Tibial nerve (tissue), 4 donors: ENCODE results near the gene IFNA4. TPM values are rescaled to one million over a fixed set of nuclear protein-coding genes. Genes with fewer than 3 reads are reported as not detected.

Experiments used
- DNase-seq, 2 donors: peaks; one replicate each; pipeline ENCODE4 v3.0.0-alpha.2; 2019; ENCODE audit warnings: low spot score in 2 of 2
- H3K27ac ChIP-seq, 4 donors: fragments of 200-600 bp; sonication (generic) in 3 of 4; one replicate each; pipeline ENCODE4 v1.5.1; 2017 to 2019; ENCODE audit warnings: mild to moderate bottlenecking in 1 of 4
- H3K27me3 ChIP-seq, 2 donors: fragments of 200-600 bp; sonication (generic) in 1 of 2; one replicate each; pipeline versions ENCODE4 v1.5.1 to v1.6.0; 2017 to 2019
- H3K36me3 ChIP-seq, 3 donors: fragments of 200-600 bp; sonication (generic); one replicate each; pipeline ENCODE4 v1.5.1; 2018 to 2019
- H3K4me1 ChIP-seq, 4 donors: fragments of 200-600 bp; sonication (generic) in 3 of 4; one replicate each; pipeline ENCODE4 v1.5.1; 2017 to 2019
- H3K4me3 ChIP-seq, 4 donors: fragments of 200-600 bp; sonication (generic) in 3 of 4; one replicate each; pipeline ENCODE4 v1.5.1; 2017 to 2019; ENCODE audit warnings: mild to moderate bottlenecking in 1 of 4, moderate library complexity in 1 of 4
- H3K9me3 ChIP-seq, 4 donors: fragments of 200-600 bp; sonication (generic) in 3 of 4; one replicate each; pipeline ENCODE4 v1.5.1; 2017 to 2019
- CTCF ChIP-seq, 5 experiments: fragments of 200-600 bp in 3 of 5; fragments of 450-650 bp in 2 of 5; sonication (generic) in 3 of 5; IDR thresholded peaks; one replicate each; pipeline ENCODE4 v1.5.1; 2016 to 2019; ENCODE audit warnings: antibody characterized with exemption in 5 of 5, mild to moderate bottlenecking in 3 of 5, moderate library complexity in 2 of 5
- EP300 ChIP-seq, 2 donors: sonication (generic); formaldehyde crosslinking; IDR thresholded peaks; one replicate each; pipeline ENCODE4 v1.6.1; 2017; ENCODE audit warnings: antibody characterized with exemption in 2 of 2, mild to moderate bottlenecking in 1 of 2
- POLR2A ChIP-seq, 2 donors: fragments of 450-650 bp; IDR thresholded peaks; one replicate each; pipeline ENCODE4 v1.6.1; 2017; ENCODE audit warnings: antibody characterized with exemption in 2 of 2, mild to moderate bottlenecking in 2 of 2, moderate library complexity in 2 of 2
- WGBS, 2 donors: methylation state at CpG; one replicate each; pipeline ENCODE4 v1.1.5; 2018; 5-methylcytosine and 5-hydroxymethylcytosine counted together
- small RNA-seq: library from RNA; depleted of rRNA; stranded (forward); fragments of <200 nt; gene quantifications from one replicate; pipeline ENCODE3, GENCODE V24; 2016
- total RNA-seq, 4 donors: library from RNA; depleted of rRNA; stranded (reverse); fragments of >200 nt; gene quantifications; one replicate each; pipeline ENCODE4 v1.1.0, GENCODE V29; 2016

The IFNA4 gene
- total RNA-seq, 4 donors from 2014 or later = not detected

GRCh38 chr9:21144603-21145002 is 42.8 kb downstream of the IFNA4 start:
- no peak for DNase-seq
- Histone ChIP-seq H3K27me3 (no peaks in the 10 kb centered on the region), H3K4me3 (no peak overlapping the region), H3K36me3 (no peaks in the 10 kb centered on the region), H3K9me3 (peaks cover 0 to 11% (median 0%) of the 10 kb centered on the region in 4 donors), H3K4me1 (no peaks in the 10 kb centered on the region), H3K27ac (no peak overlapping the region)
- TF ChIP-seq EP300 (IDR thresholded peaks at IDR 0.05) (no peak), CTCF (IDR thresholded peaks at IDR 0.05) (no peak), POLR2A (IDR thresholded peaks at IDR 0.05) (no peak)
- 45 to 46% methylated on average over 1 of the region's 1 CpG for WGBS, 2 donors

- no peak for DNase-seq
- Histone ChIP-seq H3K9me3 (no peaks in the 10 kb centered on the region), H3K27ac (no peak within 1 kb of the TSS), H3K27me3 (no peaks in the 10 kb centered on the region), H3K36me3 (no peaks in the 10 kb centered on the region), H3K4me3 (no peak within 1 kb of the TSS), H3K4me1 (no peaks in the 10 kb centered on the region)
- 31 to 32% methylated on average over 1 of the region's 1 CpG for WGBS, 2 donors
- TF ChIP-seq CTCF (IDR thresholded peaks at IDR 0.05) (no peak), EP300 (IDR thresholded peaks at IDR 0.05) (no peak), POLR2A (IDR thresholded peaks at IDR 0.05) (no peak)
Observed at GRCh38 chr9:21141427-21141882, 45.9 kb downstream of the IFNA4 start, which contains the start of gene IFNW1. TSS of gene IFNW1 (minus strand) at chr9:21141832. CDS start at chr9:21141570, 262 bp downstream.

- WGBS, 2 donors = 2 to 92% methylated on average over 1 of the region's 1 CpG
- Histone ChIP-seq H3K27me3 (no peaks in the 10 kb centered on the region), H3K27ac (no peak overlapping the region), H3K36me3 (no peaks in the 10 kb centered on the region), H3K4me3 (no peak overlapping the region), H3K9me3 (no peaks in the 10 kb centered on the region), H3K4me1 (no peaks in the 10 kb centered on the region)
- DNase-seq = no peak
- no peak for TF ChIP-seq CTCF (IDR thresholded peaks at IDR 0.05)
Observed at GRCh38 chr9:21137020-21137419, 50.4 kb downstream of the IFNA4 start.

Small RNA genes within 50 kb of the gene (small RNA-seq; reads per million reads assigned to genes)
- not detected for gene RF00019

Other genes with a start within 250 kb of the IFNA4 start
- gene HACD4, start 155.9 kb downstream of the IFNA4 start, total RNA-seq = 1 to 10 TPM; 3.3 to 4.4 (median 3.9) TPM
- not detected for gene IFNB1, start 109.6 kb downstream of the IFNA4 start, total RNA-seq
- gene IFNW1, start 45.8 kb downstream of the IFNA4 start, total RNA-seq = not detected
- gene IFNA21, start 20.9 kb downstream of the IFNA4 start, total RNA-seq = not detected
- not detected for gene IFNA7, start 14.6 kb upstream of the IFNA4 start, total RNA-seq
- not detected for gene IFNA10, start 19.6 kb upstream of the IFNA4 start, total RNA-seq
- not detected for gene IFNA16, start 29.7 kb upstream of the IFNA4 start, total RNA-seq
- gene IFNA17, start 40.6 kb upstream of the IFNA4 start, total RNA-seq = not detected
- not detected for gene IFNA14, start 52.4 kb upstream of the IFNA4 start, total RNA-seq
- under 1 TPM in 1 of 4 donors, not detected in 3; 0.90 TPM for gene IFNA5, start 117.7 kb upstream of the IFNA4 start, total RNA-seq
- gene KLHL9, start 147.8 kb upstream of the IFNA4 start, total RNA-seq = 10 to 100 TPM; 19.8 to 30.2 (median 25.7) TPM
- gene IFNA6, start 163.3 kb upstream of the IFNA4 start, total RNA-seq = not detected
- not detected for gene IFNA13, start 180.5 kb upstream of the IFNA4 start, total RNA-seq
- gene IFNA2, start 197.8 kb upstream of the IFNA4 start, total RNA-seq = not detected
- not detected for gene IFNA8, start 221.5 kb upstream of the IFNA4 start, total RNA-seq